Cerebellar cortex (tissue), 1 donor: ENCODE data around the gene ZNF319.

Experiments
- DNase-seq: peaks from one replicate; pipeline ENCODE4 v3.0.0-alpha.2; 2015; ENCODE audit warnings: low spot score

Gene ZNF319

DNA sequence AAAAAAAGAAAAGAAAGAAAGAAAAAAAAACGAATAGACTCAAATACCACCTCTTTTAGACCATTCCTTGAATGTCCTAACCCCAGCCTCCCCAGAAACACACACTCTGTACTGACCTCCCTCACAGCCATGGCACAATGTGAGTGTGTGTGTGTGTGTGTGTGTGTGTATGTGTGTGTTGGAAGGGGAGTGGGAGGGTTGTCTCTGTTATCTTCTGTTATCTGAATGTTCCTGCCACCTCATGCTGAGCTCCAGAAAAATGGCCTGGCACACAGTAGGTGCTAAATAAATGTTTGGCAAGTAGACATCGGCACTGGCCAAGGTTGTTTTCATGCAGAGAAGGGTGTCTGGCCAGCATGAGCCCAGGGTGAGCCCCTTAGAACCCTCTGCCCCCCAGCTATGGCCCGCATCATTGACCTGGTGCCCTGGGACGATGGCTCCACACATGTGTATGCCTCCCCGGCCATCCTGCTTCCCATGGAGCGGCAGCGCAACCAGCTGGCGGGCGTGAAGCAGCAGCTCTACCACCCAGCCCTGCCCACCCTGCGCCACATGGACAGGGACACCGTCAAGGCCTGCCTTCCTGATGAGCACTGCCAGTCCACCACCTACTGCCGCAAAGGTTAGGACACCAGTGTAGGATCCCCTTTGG lies 22.9 kb downstream of the ZNF319 start:
- DNase-seq: no peak

DNA sequence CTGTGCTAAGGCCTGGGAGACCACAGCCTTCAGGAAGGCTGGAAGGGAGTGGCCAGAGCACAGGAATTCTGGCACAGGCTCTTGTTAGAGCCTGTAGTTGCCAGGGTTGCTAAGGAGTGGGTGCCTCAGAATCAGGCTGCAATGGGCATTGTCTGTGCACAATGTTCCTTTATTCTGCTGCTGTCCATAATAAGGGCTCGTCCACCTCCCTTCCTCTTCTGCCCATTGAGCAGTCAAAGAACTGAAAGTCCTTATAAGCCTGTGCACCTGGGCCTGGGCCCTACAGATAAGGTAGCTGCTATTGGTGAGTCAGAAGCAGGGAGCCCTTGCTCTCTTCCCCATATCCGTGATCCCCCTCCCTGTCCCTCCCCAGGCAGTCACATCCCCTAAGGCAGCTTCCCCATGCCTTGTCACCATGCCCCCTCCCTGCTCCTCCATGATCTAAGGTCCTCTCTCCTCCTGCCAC lies 24.1 kb downstream of the ZNF319 start:
- no peak for DNase-seq

DNA sequence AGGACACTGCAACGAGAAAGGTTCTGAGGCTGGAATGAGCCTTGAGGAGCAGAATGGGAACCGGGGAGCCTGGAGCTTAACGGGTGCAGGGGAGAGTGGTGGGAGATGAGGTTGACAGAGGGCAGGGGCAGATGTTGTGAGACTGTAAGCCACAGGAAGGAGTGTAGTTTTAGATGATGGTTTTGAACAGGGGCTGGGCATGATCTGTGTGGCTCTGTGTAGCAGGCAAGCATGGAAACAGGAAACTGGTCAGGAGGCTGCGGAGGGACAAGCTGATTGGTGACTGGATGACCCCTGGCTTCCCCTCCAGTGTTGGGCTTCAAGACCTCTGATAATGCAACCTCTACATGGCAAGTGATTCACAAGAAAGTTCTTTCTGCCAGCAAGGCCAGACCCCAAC lies 28.2 kb downstream of the ZNF319 start:
- no peak for DNase-seq

DNA sequence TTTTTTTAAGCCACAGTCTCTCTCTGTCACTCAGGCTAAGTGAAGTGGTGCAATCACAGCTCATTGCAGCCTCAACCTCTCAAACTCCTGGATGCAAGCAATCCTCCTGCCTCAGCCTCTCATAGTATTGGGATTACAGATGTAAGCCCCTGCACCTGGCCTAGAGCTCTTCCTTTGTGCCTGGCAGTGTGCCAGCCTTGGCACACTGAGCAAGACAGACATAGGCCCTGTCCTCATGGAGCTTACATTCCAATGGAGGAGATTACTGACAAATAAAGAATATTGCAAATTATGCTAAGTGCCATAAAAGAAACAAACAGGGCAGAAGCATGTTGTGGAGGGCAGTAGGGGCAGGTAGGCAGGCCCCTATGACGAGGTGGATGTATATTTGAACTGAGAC lies 28.6 kb downstream of the ZNF319 start:
- no peak for DNase-seq

GRCh38 chr16:57970970-57971369 lies 29.5 kb downstream of the ZNF319 start, which contains the start of gene CNGB1:
Gene CNGB1, minus strand, starts transcription at chr16:57971128. Its CDS starts 3,842 bp downstream, at chr16:57967286.
- no peak for DNase-seq

GRCh38 chr16:57970319-57970718 lies 30.2 kb downstream of the ZNF319 start:
- no peak for DNase-seq

- no peak for DNase-seq
Observed at GRCh38 chr16:57969451-57970123, 30.9 kb downstream of the ZNF319 start.

GRCh38 chr16:57967916-57968315 lies 32.6 kb downstream of the ZNF319 start:
- DNase-seq: no peak

GRCh38 chr16:57966986-57967385 lies 33.5 kb downstream of the ZNF319 start:
- no peak for DNase-seq

DNA sequence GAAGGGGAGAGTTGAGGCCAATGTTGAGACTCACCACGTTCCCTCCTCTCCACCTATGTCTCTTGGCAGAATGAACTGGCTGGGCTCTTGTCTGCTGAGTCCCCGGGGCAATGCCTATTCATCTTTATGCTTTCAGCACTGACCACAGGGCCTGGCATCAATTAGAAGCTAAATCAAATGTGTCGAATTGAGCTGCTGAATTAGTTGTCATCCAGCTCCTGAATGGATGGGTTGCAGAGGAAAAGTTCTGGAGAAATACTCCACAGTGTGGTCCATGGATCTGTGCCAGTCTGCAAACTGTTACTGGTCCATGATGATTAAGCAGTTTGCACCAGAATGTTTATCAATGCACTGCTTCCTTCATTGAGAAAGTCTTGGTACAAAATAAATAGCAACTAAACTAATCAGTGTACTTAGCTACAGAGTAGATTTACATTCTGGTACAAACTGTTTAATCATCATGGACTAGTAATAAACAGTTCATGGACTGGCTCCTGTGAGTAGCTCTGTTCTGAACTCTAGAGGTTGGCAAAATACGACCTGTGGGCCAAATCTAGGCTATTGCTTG lies 34.2 kb downstream of the ZNF319 start:
- no peak for DNase-seq

- no peak for DNase-seq
Observed at GRCh38 chr16:57964157-57964700, 36.2 kb downstream of the ZNF319 start.

DNA sequence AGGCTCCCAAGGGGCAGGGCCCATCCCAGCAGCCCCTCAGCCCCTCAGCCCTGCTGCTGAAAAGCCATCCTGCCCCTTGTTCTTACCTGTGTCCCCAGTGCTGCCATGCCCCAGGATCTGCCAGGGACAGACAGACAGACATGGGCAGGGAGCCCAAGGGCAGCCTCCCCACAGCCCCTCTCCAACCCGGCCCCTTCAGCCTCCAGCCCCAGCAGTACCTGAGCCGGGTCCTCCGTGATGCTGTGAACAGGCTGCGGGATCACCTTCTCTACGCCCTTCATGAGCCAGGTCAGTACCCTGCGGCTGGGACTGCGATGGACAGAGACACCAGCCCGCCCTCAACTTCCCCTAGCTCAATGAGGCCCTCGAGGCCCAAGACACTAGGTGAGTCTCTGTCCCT lies 37.7 kb downstream of the ZNF319 start:
- DNase-seq: no peak

- DNase-seq: no peak
Observed at GRCh38 chr16:57962046-57962445, 38.4 kb downstream of the ZNF319 start.

- no peak for DNase-seq
Observed at GRCh38 chr16:57961538-57961937, 38.9 kb downstream of the ZNF319 start.

- DNase-seq: no peak
Observed at GRCh38 chr16:57960826-57961472, 39.5 kb downstream of the ZNF319 start.

DNA sequence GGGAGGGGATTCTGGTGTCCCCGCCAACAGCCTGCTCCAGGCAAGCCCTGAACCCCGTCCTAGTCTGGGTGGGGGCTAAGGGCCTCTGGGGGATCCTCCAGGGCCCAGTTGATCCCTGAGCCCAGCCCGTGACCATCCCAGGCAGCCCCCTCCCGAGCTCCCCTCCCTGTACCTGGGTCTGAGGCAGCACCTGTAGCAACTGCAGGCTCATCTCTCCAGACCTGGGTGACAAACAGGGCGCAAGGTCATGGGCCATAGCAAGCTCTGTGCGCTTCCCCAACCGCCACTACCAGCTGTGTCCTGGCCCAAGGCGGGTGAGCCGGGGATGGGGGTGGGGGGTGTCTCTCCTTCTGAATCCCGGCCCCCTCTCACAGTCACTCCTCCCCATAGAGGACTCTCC lies 40.2 kb downstream of the ZNF319 start:
- DNase-seq: no peak

GRCh38 chr16:57959804-57960203 lies 40.7 kb downstream of the ZNF319 start:
- no peak for DNase-seq

DNA sequence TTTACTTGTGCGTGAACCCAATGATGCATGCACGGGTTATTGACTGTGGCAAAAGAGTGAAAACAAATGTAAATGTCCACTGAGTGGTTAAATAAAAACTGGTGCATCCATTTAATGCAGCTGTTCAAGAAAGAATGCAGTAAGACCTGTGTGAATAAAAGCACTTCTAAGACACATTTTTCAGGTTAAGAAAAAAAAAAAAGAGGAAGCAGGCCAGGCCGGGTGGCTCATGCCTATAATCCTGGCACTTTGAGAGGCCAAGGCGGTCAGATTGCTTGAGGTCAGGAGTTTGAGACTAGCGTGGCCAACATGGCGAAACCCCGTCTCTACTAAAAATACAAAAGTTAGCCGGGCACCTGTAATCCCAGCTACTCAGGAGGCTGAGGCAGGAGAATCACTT lies 41.4 kb downstream of the ZNF319 start:
- DNase-seq: no peak

GRCh38 chr16:57958544-57958943 lies 41.9 kb downstream of the ZNF319 start:
- no peak for DNase-seq

DNA sequence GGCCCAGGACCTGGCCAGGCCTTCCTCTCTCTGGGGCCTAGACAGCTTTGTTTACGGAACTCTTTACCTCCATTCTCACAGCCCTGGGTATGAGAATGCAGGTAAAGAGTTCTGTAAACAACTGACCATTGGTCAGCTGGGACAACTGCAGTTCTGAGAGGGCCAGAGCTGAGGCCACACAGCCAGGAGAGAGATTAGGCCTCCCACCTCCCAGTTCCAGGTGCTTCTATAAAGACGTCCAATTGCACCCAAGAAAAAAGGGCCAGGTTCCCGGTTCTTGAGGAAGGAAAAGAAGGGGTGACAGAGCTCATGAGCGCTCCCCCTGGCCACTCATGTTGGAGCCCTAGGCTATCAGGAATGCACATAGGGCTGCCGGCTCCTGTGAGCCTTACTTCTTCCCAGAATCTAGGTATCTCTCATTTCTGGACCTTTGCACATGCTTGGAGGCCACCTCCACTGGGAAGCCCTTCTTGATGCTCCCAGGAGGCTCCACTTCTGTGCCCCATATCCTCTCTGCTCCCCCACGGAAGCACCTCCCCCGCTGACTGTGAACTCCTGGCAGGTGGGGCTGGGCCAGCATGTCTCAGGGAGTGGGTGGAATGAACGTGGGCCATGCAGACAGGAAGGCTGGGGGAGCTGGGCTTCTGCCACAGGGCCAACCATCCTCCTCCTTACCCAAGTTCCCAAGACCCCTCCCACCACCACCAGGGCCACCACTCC lies 42.6 kb downstream of the ZNF319 start:
- DNase-seq: no peak

DNA sequence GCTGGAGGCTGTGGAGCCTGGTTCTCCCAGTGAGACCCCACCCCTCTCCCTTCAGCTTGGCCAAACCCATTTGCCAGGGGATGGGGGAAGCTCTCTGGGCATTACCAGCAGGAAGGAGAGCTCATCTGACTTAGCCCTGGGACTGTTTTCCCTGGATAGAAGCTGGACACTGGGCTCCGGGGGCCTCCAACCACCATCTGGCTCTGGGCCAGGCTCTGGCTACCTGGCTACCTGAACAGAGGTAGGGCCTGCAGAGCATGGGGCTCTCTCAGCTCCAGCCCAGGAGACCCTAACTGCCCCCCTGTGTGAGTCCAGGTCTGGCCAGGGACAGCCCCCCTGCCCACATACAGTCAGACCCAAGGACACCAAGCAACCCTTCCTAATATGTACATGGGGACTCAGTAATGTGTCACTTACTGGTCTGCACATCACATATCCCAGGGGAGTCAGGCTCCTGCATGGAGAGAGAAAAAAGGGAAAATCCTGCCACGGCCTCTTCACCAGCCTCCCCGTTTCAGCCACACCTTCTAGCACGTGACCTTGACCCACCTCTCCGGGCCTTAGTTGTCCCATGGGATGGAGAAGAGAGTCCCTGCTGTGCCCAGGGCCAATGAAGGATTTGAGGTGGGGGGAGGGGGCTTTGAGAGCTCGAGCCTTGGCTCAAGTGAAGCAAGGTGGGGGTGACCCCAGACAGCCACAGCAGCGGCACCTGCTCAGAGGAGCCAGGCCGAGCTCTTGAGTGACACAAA lies 43.4 kb downstream of the ZNF319 start:
- DNase-seq: no peak
